Neutrophil (primary cell): ENCODE measurements around the gene ADAM8.

ENCODE experiments used
- H3K27ac ChIP-seq: fragments of 200-600 bp; sonication (generic); 2 replicates; pipeline ENCODE4 v1.5.1; 2016; ENCODE audit warnings: mild to moderate bottlenecking, moderate library complexity
- H3K27me3 ChIP-seq: fragments of 200-600 bp; sonication (generic); 2 replicates; pipeline ENCODE4 v1.6.0; 2016; ENCODE audit warnings: mild to moderate bottlenecking
- H3K36me3 ChIP-seq: fragments of 200-600 bp; sonication (generic); 2 replicates; pipeline ENCODE4 v1.5.1; 2017
- H3K4me1 ChIP-seq, 2 experiments: fragments of 200-600 bp in 1 of 2; sonication (generic) in 1 of 2; 1 replicate in 1 of 2; 2 replicates in 1 of 2; pipeline versions ENCODE4 v1.5.1 to v1.6.1; 2013 to 2016; ENCODE audit warnings: low read depth in 1 of 2, low read length in 1 of 2, mild to moderate bottlenecking in 1 of 2, moderate library complexity in 1 of 2; ENCODE audit not compliant: control insufficient read depth in 1 of 2, insufficient read depth in 1 of 2
- H3K4me3 ChIP-seq, 2 experiments: fragments of 200-600 bp in 1 of 2; sonication (generic) in 1 of 2; 1 replicate in 1 of 2; 2 replicates in 1 of 2; pipeline ENCODE4 v1.5.1; 2013 to 2016; ENCODE audit warnings: low read depth in 1 of 2, low read length in 1 of 2, mild to moderate bottlenecking in 1 of 2, moderate library complexity in 1 of 2
- H3K9me3 ChIP-seq: fragments of 200-600 bp; sonication (generic); 2 replicates; pipeline ENCODE4 v1.5.1; 2016
- TF ChIP-seq, protein P1 (sequence below): fragments of 200-600 bp; sonication (generic); IDR thresholded peaks from 2 replicates; pipeline ENCODE4 v1.5.1; 2016; ENCODE audit warnings: antibody characterized with exemption

The ADAM8 gene

DNA sequence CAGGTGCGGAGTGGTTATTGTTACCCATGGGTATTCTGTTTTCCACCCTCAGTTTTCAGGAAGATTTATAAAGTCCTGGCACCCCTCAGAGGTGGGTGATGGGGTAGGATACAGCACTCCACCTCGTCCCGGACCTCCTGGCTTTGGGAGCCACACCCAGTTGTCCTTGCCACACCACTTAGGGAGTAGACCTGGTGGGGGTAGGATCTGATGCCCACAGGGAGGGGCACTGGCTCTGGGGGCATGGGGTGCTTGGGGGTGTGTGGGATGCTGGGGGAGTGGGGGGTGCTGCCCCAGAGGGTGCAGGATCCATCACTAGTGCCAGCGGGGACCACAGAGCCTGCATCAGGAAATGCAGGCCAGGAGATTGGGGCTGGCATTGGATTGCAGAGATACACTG lies 36.5 kb upstream of the ADAM8 start:
- H3K4me3 ChIP-seq = no peak overlapping the region
- no peaks in the 10 kb centered on the region for H3K9me3 ChIP-seq
- H3K27ac ChIP-seq = no peak overlapping the region
- peaks cover 13% of the 10 kb centered on the region for H3K36me3 ChIP-seq
- TF ChIP-seq, protein P1, sequence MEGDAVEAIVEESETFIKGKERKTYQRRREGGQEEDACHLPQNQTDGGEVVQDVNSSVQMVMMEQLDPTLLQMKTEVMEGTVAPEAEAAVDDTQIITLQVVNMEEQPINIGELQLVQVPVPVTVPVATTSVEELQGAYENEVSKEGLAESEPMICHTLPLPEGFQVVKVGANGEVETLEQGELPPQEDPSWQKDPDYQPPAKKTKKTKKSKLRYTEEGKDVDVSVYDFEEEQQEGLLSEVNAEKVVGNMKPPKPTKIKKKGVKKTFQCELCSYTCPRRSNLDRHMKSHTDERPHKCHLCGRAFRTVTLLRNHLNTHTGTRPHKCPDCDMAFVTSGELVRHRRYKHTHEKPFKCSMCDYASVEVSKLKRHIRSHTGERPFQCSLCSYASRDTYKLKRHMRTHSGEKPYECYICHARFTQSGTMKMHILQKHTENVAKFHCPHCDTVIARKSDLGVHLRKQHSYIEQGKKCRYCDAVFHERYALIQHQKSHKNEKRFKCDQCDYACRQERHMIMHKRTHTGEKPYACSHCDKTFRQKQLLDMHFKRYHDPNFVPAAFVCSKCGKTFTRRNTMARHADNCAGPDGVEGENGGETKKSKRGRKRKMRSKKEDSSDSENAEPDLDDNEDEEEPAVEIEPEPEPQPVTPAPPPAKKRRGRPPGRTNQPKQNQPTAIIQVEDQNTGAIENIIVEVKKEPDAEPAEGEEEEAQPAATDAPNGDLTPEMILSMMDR = no peak
- peaks cover 12% of the 10 kb centered on the region for H3K27me3 ChIP-seq
- H3K4me1 ChIP-seq = peaks cover 4 to 11% of the 10 kb centered on the region in 2 experiments

DNA sequence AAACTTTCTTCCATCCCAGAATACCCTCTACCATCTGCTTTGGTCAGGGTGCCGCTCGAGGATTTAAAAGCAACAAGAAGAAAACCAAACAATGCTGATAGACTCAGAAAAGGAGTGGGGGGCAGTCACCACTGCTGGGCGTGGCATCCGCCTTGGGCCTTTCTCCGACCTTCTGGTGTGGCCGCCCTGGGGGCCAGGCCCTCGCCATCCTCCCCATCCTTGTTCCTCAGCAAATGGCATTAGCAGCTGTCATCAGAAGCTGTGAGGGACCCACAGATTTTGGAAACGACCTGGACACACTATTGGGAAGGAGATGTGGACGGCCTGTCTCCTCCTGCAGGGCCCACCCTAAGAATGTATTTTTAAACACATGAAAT lies 36.1 kb upstream of the ADAM8 start:
- H3K27ac ChIP-seq = no peak overlapping the region
- TF ChIP-seq, protein P1 = no peak
- peaks cover 8 to 15% of the 10 kb centered on the region in 2 experiments for H3K4me1 ChIP-seq
- peaks cover 13% of the 10 kb centered on the region for H3K36me3 ChIP-seq
- H3K27me3 ChIP-seq = peaks cover 12% of the 10 kb centered on the region
- no peak overlapping the region for H3K4me3 ChIP-seq
- H3K9me3 ChIP-seq = no peaks in the 10 kb centered on the region

DNA sequence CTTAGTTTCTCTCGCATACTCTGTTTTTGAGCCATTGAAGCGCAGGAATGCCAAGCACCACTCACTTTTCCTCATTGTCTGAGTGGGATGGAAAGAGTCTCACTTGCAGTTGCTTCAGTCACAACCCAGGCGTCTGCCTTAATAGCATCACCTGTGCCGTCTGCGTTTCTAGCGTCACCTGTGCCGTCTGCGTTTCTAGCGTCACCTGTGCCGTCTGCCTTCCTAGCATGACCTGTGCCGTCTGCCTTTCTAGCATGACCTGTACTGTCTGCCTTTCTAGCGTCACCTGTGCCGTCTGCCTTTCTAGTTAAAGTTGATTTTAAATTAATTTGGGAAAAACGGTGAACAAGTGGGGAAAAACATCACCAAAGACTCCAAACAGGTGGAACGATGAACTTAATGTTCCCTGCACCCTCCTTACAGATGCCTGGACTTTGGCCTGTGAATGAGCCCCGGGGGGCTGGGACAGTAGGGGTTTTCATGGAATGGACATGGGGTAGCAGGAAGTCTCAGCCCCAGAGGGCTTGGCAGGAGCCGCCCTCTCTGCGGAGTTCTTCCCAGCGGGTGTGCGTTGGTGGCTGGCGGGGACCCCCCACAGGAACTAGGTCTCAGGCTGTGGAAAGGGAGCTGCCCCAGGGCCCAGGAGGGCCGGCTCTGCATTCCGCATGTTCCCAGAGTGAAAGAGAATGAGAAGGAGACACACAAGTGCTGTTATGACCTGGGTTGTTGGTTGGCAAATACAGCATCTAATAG lies 35.5 kb upstream of the ADAM8 start:
- Histone ChIP-seq H3K36me3 (peaks cover 13% of the 10 kb centered on the region), H3K4me1 (peaks cover 14 to 21% of the 10 kb centered on the region in 2 experiments), H3K9me3 (no peaks in the 10 kb centered on the region), H3K27me3 (peaks cover 12% of the 10 kb centered on the region), H3K4me3 (no peak overlapping the region), H3K27ac (no peak overlapping the region)
- TF ChIP-seq, protein P1 = no peak

DNA sequence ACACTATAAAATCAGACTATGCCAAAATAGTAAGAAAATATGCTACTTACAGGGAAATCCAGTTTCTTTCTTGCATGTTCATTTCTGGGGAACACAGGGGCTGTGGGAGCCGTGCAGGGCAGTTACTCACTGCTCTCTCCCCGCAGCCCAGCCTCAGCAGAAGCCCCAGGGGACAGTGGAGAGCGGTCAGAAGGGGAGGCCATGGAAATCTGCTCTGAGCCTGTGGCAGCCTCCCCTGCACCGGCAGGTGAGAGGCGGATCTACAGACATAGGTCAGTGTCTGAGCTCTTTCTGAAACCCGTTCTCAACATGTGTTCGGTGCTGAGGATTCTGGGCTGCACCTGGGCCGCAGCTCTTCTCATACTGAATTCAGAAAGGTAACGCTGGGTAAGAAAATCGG lies 34.9 kb upstream of the ADAM8 start:
- H3K27me3 ChIP-seq = peaks cover 12% of the 10 kb centered on the region
- no peak overlapping the region for H3K27ac ChIP-seq
- H3K4me3 ChIP-seq = no peak overlapping the region
- H3K4me1 ChIP-seq = peaks cover 16 to 26% of the 10 kb centered on the region in 2 experiments
- TF ChIP-seq, protein P1 = no peak
- H3K9me3 ChIP-seq = no peaks in the 10 kb centered on the region
- H3K36me3 ChIP-seq = peaks cover 13% of the 10 kb centered on the region

DNA sequence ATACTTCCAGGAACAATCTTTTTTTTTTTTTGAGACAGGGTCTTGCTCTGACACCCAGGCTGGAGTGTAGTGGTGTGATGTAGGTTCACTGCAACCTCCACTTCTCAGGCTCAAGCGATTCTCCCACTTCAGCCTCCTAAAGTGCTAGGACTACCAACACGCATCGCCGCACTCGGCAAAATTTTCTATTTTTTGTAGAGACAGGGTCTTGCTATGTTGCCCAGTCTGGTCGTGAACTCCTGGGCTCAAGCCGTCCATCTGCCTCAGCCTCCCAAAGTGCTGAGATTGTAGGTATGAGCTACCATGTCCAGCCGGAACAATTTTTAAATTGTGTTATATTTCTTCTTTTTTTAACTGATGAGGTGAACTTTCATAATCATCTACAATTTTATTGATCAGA lies 34.1 kb upstream of the ADAM8 start:
- no peaks in the 10 kb centered on the region for H3K9me3 ChIP-seq
- no peak overlapping the region for H3K4me3 ChIP-seq
- peaks cover 13% of the 10 kb centered on the region for H3K36me3 ChIP-seq
- peaks cover 16 to 30% of the 10 kb centered on the region in 2 experiments for H3K4me1 ChIP-seq
- TF ChIP-seq, protein P1 = no peak
- peaks cover 7% of the 10 kb centered on the region for H3K27me3 ChIP-seq
- no peak overlapping the region for H3K27ac ChIP-seq
